GM23248 (cell line): Measurements from ENCODE around the gene CCL22. TPM values are rescaled to one million over a fixed set of nuclear protein-coding genes. Genes with fewer than 3 reads are reported as not detected.

Experiments used
- DNase-seq: peaks from one replicate; pipeline ENCODE4 v3.0.0-alpha.2; 2015
- H2AFZ ChIP-seq: fragments of 200-600 bp; sonication (generic); 2 replicates; pipeline ENCODE4 v1.6.1; 2016; ENCODE audit warnings: antibody characterized with exemption
- H3F3A ChIP-seq: fragments of 200-600 bp; sonication (generic); 2 replicates; pipeline ENCODE4 v1.6.1; 2016; ENCODE audit warnings: mild to moderate bottlenecking, antibody characterized with exemption, mixed run types; ENCODE audit not compliant: insufficient read depth
- H3K27ac ChIP-seq: fragments of 200-600 bp; sonication (generic); 2 replicates; pipeline ENCODE4 v1.5.1; 2016; ENCODE audit warnings: mild to moderate bottlenecking
- H3K27me3 ChIP-seq: fragments of 200-600 bp; sonication (generic); replicated peaks from 2 replicates; pipeline ENCODE4 v1.6.1; 2016; ENCODE audit warnings: mild to moderate bottlenecking; ENCODE audit not compliant: insufficient read depth
- H3K36me3 ChIP-seq: fragments of 200-600 bp; sonication (generic); 2 replicates; pipeline ENCODE4 v1.6.1; 2016; ENCODE audit warnings: low read depth, mild to moderate bottlenecking
- H3K4me1 ChIP-seq: fragments of 200-600 bp; sonication (generic); 2 replicates; pipeline ENCODE4 v1.6.1; 2016; ENCODE audit warnings: mild to moderate bottlenecking; ENCODE audit not compliant: insufficient read depth
- H3K4me2 ChIP-seq: fragments of 200-600 bp; sonication (generic); one replicate; pipeline ENCODE4 v1.6.1; 2016; ENCODE audit warnings: mild to moderate bottlenecking; ENCODE audit not compliant: unreplicated experiment
- H3K4me3 ChIP-seq: fragments of 200-600 bp; sonication (generic); 2 replicates; pipeline ENCODE4 v1.5.1; 2016; ENCODE audit warnings: mild to moderate bottlenecking
- H3K79me2 ChIP-seq: fragments of 200-600 bp; sonication (generic); 2 replicates; pipeline ENCODE4 v1.6.1; 2016; ENCODE audit warnings: mild to moderate bottlenecking; ENCODE audit not compliant: insufficient read depth
- H3K9ac ChIP-seq: fragments of 200-600 bp; sonication (generic); 2 replicates; pipeline ENCODE4 v1.6.1; 2016; ENCODE audit warnings: mild to moderate bottlenecking
- H3K9me2 ChIP-seq: fragments of 200-600 bp; sonication (generic); 2 replicates; pipeline ENCODE4 v1.6.1; 2016; ENCODE audit warnings: mixed run types, mild to moderate bottlenecking, moderate library complexity; ENCODE audit not compliant: insufficient read depth
- H3K9me3 ChIP-seq: fragments of 200-600 bp; sonication (generic); one replicate; pipeline ENCODE4 v1.6.1; 2017; ENCODE audit warnings: low read depth
- H4K20me1 ChIP-seq: fragments of 200-600 bp; sonication (generic); 2 replicates; pipeline ENCODE4 v1.6.0; 2016; ENCODE audit not compliant: insufficient read depth
- EZH2 ChIP-seq: fragments of 200-600 bp; sonication (generic); IDR thresholded peaks from 2 replicates; pipeline ENCODE4 v1.6.1; 2018; ENCODE audit warnings: antibody characterized with exemption, mild to moderate bottlenecking; ENCODE audit not compliant: insufficient read depth, poor library complexity, severe bottlenecking
- EZH2phosphoT487 ChIP-seq: fragments of 200-600 bp; sonication (generic); IDR thresholded peaks from 2 replicates; pipeline ENCODE4 v1.6.1; 2018; ENCODE audit warnings: antibody characterized with exemption, moderate library complexity, mild to moderate bottlenecking, low read depth; ENCODE audit not compliant: insufficient read depth
- WGBS, 2 experiments: methylation state at CpG; one replicate each; pipeline ENCODE4 v1.1.6; 2015 to 2017; ENCODE audit warnings: low lambda C conversion rate in 2 of 2, low coverage in 1 of 2; ENCODE audit errors: missing lambda C conversion rate in 2 of 2; 5-methylcytosine and 5-hydroxymethylcytosine counted together
- in situ Hi-C: fragments of 300-500 bp; cut with MboI; formaldehyde crosslinking; loops from 2 replicates; pipeline ENCODE4 v1.15.0; 2020
- polyA plus RNA-seq: library from polyadenylated mRNA; unstranded; fragments of >200 nt; fragmentation: Nextera tagmentation; extraction: Ambion mirVana; gene quantifications from 2 replicates; pipeline ENCODE4 v1.2.1, GENCODE V29; 2016
- total RNA-seq: library from RNA; depleted of rRNA; stranded (reverse); fragments of >200 nt; shearing (Covaris generic); gene quantifications from 2 replicates; pipeline ENCODE4 v1.2.3, GENCODE V29; 2014

CCL22 gene
- total and polyA plus RNA-seq, 2 experiments from 2014 or later, result 0.10 TPM; not detected in 1

- no peak overlapping the region for H3K9ac ChIP-seq
- H3K9me3 ChIP-seq, result no peaks in the 10 kb centered on the region
- 58 to 59% methylated on average over 5 of the region's 5 CpGs for WGBS, 2 experiments
- H3K9me2 ChIP-seq, result no peaks in the 10 kb centered on the region
- no peaks in the 10 kb centered on the region for H3K4me1 ChIP-seq
- H4K20me1 ChIP-seq, result no peaks in the 10 kb centered on the region
- no peak overlapping the region for H3K4me3 ChIP-seq
- H3K27ac ChIP-seq, result no peak overlapping the region
- no peak overlapping the region for H3K4me2 ChIP-seq
- H3F3A ChIP-seq, result no peaks in the 10 kb centered on the region
- no peaks in the 10 kb centered on the region for H3K36me3 ChIP-seq
- no peaks in the 10 kb centered on the region for H3K79me2 ChIP-seq
- DNase-seq, result no peak
- in situ Hi-C loops, result no loop called here
- no peak overlapping the region for H2AFZ ChIP-seq
- no peak for TF ChIP-seq EZH2phosphoT487
- no peak for TF ChIP-seq EZH2
- peaks cover 24% of the 10 kb centered on the region for H3K27me3 ChIP-seq
Measured at GRCh38 chr16:57377080-57377841, 18.7 kb downstream of the CCL22 start.

GRCh38 chr16:57379579-57379978 is 21.0 kb downstream of the CCL22 start:
- no peak overlapping the region for H3K9ac ChIP-seq
- no peaks in the 10 kb centered on the region for H3F3A ChIP-seq
- no peak overlapping the region for H3K27ac ChIP-seq
- peaks cover 8% of the 10 kb centered on the region for H3K27me3 ChIP-seq
- H3K4me2 ChIP-seq, result no peak overlapping the region
- H3K9me3 ChIP-seq, result no peaks in the 10 kb centered on the region
- H3K36me3 ChIP-seq, result no peaks in the 10 kb centered on the region
- DNase-seq, result no peak
- no peak for TF ChIP-seq EZH2
- TF ChIP-seq EZH2phosphoT487, result no peak
- in situ Hi-C loops, result no loop called here
- no peaks in the 10 kb centered on the region for H4K20me1 ChIP-seq
- H3K4me1 ChIP-seq, result no peaks in the 10 kb centered on the region
- 91 to 92% methylated on average over 10 of the region's 10 CpGs for WGBS, 2 experiments
- H3K9me2 ChIP-seq, result no peaks in the 10 kb centered on the region
- H3K4me3 ChIP-seq, result no peak overlapping the region
- no peaks in the 10 kb centered on the region for H3K79me2 ChIP-seq
- no peak overlapping the region for H2AFZ ChIP-seq

- no peaks in the 10 kb centered on the region for H4K20me1 ChIP-seq
Measured at GRCh38 chr16:57380671-57381462, 22.3 kb downstream of the CCL22 start.

GRCh38 chr16:57381791-57382534 is 23.4 kb downstream of the CCL22 start:
- no peak overlapping the region for H2AFZ ChIP-seq
- H3K4me1 ChIP-seq, result no peaks in the 10 kb centered on the region
- TF ChIP-seq EZH2phosphoT487 (no peak), EZH2 (no peak)
- peaks cover 13% of the 10 kb centered on the region for H3K27me3 ChIP-seq
- WGBS, 2 experiments, result 86 to 87% methylated on average over 25 to 34 of the region's 35 CpGs
- in situ Hi-C loops, result no loop called here
- H3K9me2 ChIP-seq, result no peaks in the 10 kb centered on the region
- no peak overlapping the region for H3K9ac ChIP-seq
- no peak overlapping the region for H3K27ac ChIP-seq
- no peaks in the 10 kb centered on the region for H3F3A ChIP-seq
- H3K79me2 ChIP-seq, result no peaks in the 10 kb centered on the region
- H4K20me1 ChIP-seq, result no peaks in the 10 kb centered on the region
- H3K4me3 ChIP-seq, result no peak overlapping the region
- no peaks in the 10 kb centered on the region for H3K36me3 ChIP-seq
- DNase-seq, result no peak
- H3K4me2 ChIP-seq, result no peak overlapping the region
- no peaks in the 10 kb centered on the region for H3K9me3 ChIP-seq

More at GRCh38 chr16:57380671-57381462, 22.3 kb downstream of the CCL22 start:
- Histone ChIP-seq H3K79me2 (no peaks in the 10 kb centered on the region), H3K4me3 (no peak overlapping the region), H3K27me3 (peaks cover 8% of the 10 kb centered on the region), H2AFZ (no peak overlapping the region), H3K36me3 (no peaks in the 10 kb centered on the region), H3K4me2 (no peak overlapping the region), H3F3A (no peaks in the 10 kb centered on the region), H3K9me3 (no peaks in the 10 kb centered on the region), H3K9me2 (no peaks in the 10 kb centered on the region), H3K9ac (no peak overlapping the region), H3K27ac (no peak overlapping the region), H3K4me1 (no peaks in the 10 kb centered on the region)
- WGBS, 2 experiments, result 73 to 79% methylated on average over 8 of the region's 8 CpGs
- TF ChIP-seq EZH2, result no peak
- no peak for TF ChIP-seq EZH2phosphoT487
- no peak for DNase-seq
- in situ Hi-C loops, result no loop called here
